H1 (cell line): ENCODE results near the gene MASP1. TPM values are rescaled to one million over a fixed set of nuclear protein-coding genes. Genes with fewer than 3 reads are reported as not detected.

Experiments used
- CTCF ChIA-PET: fragments of 300-600 bp; sonication (Branson Sonifier 250); formaldehyde crosslinking; loops from one replicate; lab custom pipeline; 2021; ENCODE audit not compliant: partially characterized antibody; lab: Charles Lee
- POLR2A ChIA-PET: fragments of 300-600 bp; sonication (Branson Sonifier 250); formaldehyde crosslinking; loops from one replicate; lab custom pipeline; 2021; ENCODE audit warnings: inconsistent platforms; ENCODE audit not compliant: partially characterized antibody; lab: Charles Lee
- DNase-seq, 2 experiments: peaks; one replicate each; pipeline versions ENCODE4 v3.0.0 to v3.0.0-alpha.2; 2010 to 2022; ENCODE audit warnings: low spot score in 2 of 2, low read depth in 1 of 2, mixed read lengths in 1 of 2
- FAIRE-seq: peaks from 2 replicates; lab custom pipeline; 2011; peaks lifted over from hg19 to GRCh38; lab: Jason Lieb, UNC
- H2AFZ ChIP-seq: 2 replicates; pipeline ENCODE4 v1.8.1; 2012; ENCODE audit warnings: low read length, inconsistent platforms
- H2AK5ac ChIP-seq: 2 replicates; pipeline ENCODE4 v1.6.1; 2013; ENCODE audit warnings: low read depth, low read length
- H2BK120ac ChIP-seq: replicated peaks from 2 replicates; pipeline ENCODE3; 2013; ENCODE audit warnings: low read depth, low read length, inconsistent platforms
- H2BK12ac ChIP-seq: 2 replicates; pipeline ENCODE4 v1.6.1; 2013; ENCODE audit warnings: low read depth, low read length
- H2BK15ac ChIP-seq: 2 replicates; pipeline ENCODE4 v1.6.1; 2013; ENCODE audit warnings: low read length
- H2BK20ac ChIP-seq: 2 replicates; pipeline ENCODE4 v1.6.1; 2013; ENCODE audit warnings: low read length
- H2BK5ac ChIP-seq: 2 replicates; pipeline ENCODE4 v1.6.1; 2013; ENCODE audit warnings: low read depth, low read length
- H3K14ac ChIP-seq: 2 replicates; pipeline ENCODE4 v1.6.1; 2013; ENCODE audit warnings: inconsistent platforms; ENCODE audit not compliant: insufficient read length
- H3K18ac ChIP-seq: 2 replicates; pipeline ENCODE4 v1.6.1; 2013; ENCODE audit warnings: low read length; ENCODE audit errors: extremely low read depth
- H3K23ac ChIP-seq: 2 replicates; pipeline ENCODE4 v1.6.1; 2013; ENCODE audit warnings: inconsistent platforms; ENCODE audit not compliant: insufficient read length
- H3K23me2 ChIP-seq: 2 replicates; pipeline ENCODE4 v1.6.1; 2013; ENCODE audit warnings: low read depth, low read length
- H3K27ac ChIP-seq: 2 replicates; pipeline ENCODE4 v1.6.1; 2011; ENCODE audit warnings: low read depth, low read length, inconsistent platforms
- H3K27me3 ChIP-seq, 4 experiments: replicated peaks in 1 of 4; 1 replicate in 1 of 4; 2 replicates in 3 of 4; pipeline versions ENCODE4 v1.6.1 to v1.8.1; 2011 to 2013; ENCODE audit warnings: low read length in 3 of 4, mild to moderate bottlenecking in 3 of 4, inconsistent platforms in 2 of 4, mixed read lengths in 2 of 4, moderate library complexity in 1 of 4; ENCODE audit not compliant: control insufficient read depth in 3 of 4, insufficient read depth in 3 of 4; ENCODE audit errors: extremely low read depth in 1 of 4
- H3K36me3 ChIP-seq, 4 experiments: 2 replicates each; pipeline versions ENCODE4 v1.6.1 to v1.8.1; 2011 to 2013; ENCODE audit warnings: mild to moderate bottlenecking in 4 of 4, low read length in 3 of 4, moderate library complexity in 2 of 4, control low read depth in 1 of 4, inconsistent platforms in 1 of 4; ENCODE audit not compliant: insufficient read depth in 4 of 4, control insufficient read depth in 2 of 4
- H3K4ac ChIP-seq: replicated peaks from 2 replicates; pipeline ENCODE3; 2013; ENCODE audit warnings: low read length, low read depth, mixed read lengths, inconsistent platforms; ENCODE audit not compliant: insufficient read length
- H3K4me1 ChIP-seq, 4 experiments: replicated peaks in 1 of 4; 1 replicate in 1 of 4; 2 replicates in 3 of 4; pipeline versions ENCODE4 v1.6.1 to v1.8.1; 2011 to 2013; ENCODE audit warnings: low read length in 3 of 4, inconsistent platforms in 2 of 4, mixed read lengths in 1 of 4; ENCODE audit not compliant: insufficient read depth in 4 of 4, control insufficient read depth in 3 of 4
- H3K4me2 ChIP-seq, 2 experiments: 2 replicates each; pipeline versions ENCODE4 v1.6.1 to v1.8.1; 2011 to 2013; ENCODE audit warnings: low read depth in 2 of 2, low read length in 2 of 2, control low read depth in 1 of 2, inconsistent platforms in 1 of 2, mild to moderate bottlenecking in 1 of 2; ENCODE audit not compliant: insufficient read depth in 1 of 2
- H3K4me3 ChIP-seq, 4 experiments: fragments of 200-600, 300-600 bp in 1 of 4; sonication (generic), shearing (Covaris generic), sonication (Bioruptor Twin) in 1 of 4; 2 replicates each; pipeline versions ENCODE4 v1.5.1 to v1.8.1; 2011 to 2016; ENCODE audit warnings: low read length in 4 of 4, low read depth in 3 of 4, control low read depth in 2 of 4, inconsistent platforms in 2 of 4, mild to moderate bottlenecking in 2 of 4, mixed read lengths in 1 of 4, moderate library complexity in 1 of 4; ENCODE audit not compliant: insufficient read depth in 2 of 4; ENCODE audit errors: extremely low read depth in 1 of 4
- H3K56ac ChIP-seq: replicated peaks from 2 replicates; pipeline ENCODE3; 2013; ENCODE audit warnings: low read depth, mild to moderate bottlenecking, mixed read lengths, low read length, inconsistent platforms; ENCODE audit not compliant: insufficient read length
- H3K79me1 ChIP-seq: 2 replicates; pipeline ENCODE4 v1.6.1; 2013; ENCODE audit warnings: low read depth, low read length, control low read depth
- H3K79me2 ChIP-seq, 2 experiments: 2 replicates each; pipeline versions ENCODE4 v1.6.1 to v1.8.1; 2012 to 2013; ENCODE audit warnings: low read length in 2 of 2, mild to moderate bottlenecking in 2 of 2, inconsistent platforms in 1 of 2; ENCODE audit not compliant: insufficient read depth in 2 of 2, control insufficient read depth in 1 of 2
- H3K9ac ChIP-seq, 4 experiments: replicated peaks in 1 of 4; 1 replicate in 1 of 4; 2 replicates in 3 of 4; pipeline versions ENCODE4 v1.6.1 to v1.8.1; 2011 to 2013; ENCODE audit warnings: low read depth in 3 of 4, low read length in 3 of 4, control low read depth in 2 of 4, mild to moderate bottlenecking in 2 of 4, moderate library complexity in 2 of 4, inconsistent platforms in 1 of 4; ENCODE audit errors: extremely low read depth in 1 of 4
- H3K9me3 ChIP-seq, 2 experiments: 2 replicates each; pipeline versions ENCODE4 v1.6.1 to v1.8.1; 2012 to 2013; ENCODE audit warnings: mild to moderate bottlenecking in 2 of 2, moderate library complexity in 2 of 2, control low read depth in 1 of 2, inconsistent platforms in 1 of 2, low read depth in 1 of 2, low read length in 1 of 2, mixed read lengths in 1 of 2; ENCODE audit not compliant: insufficient read depth in 2 of 2
- H4K20me1 ChIP-seq, 2 experiments: replicated peaks in 1 of 2; 2 replicates each; pipeline versions ENCODE3 to v1.8.1; 2011 to 2013; ENCODE audit warnings: inconsistent platforms in 2 of 2, low read length in 2 of 2, mild to moderate bottlenecking in 1 of 2; ENCODE audit not compliant: insufficient read depth in 2 of 2, control insufficient read depth in 1 of 2
- H4K5ac ChIP-seq: 2 replicates; pipeline ENCODE4 v1.6.1; 2013; ENCODE audit warnings: low read length, low read depth, mixed read lengths, inconsistent platforms; ENCODE audit not compliant: insufficient read length
- H4K8ac ChIP-seq: 2 replicates; pipeline ENCODE4 v1.8.0; 2013; ENCODE audit warnings: mild to moderate bottlenecking, moderate library complexity, low read length, inconsistent platforms; ENCODE audit not compliant: insufficient read depth; ENCODE audit errors: extremely low read depth
- H4K91ac ChIP-seq: replicated peaks from 2 replicates; pipeline ENCODE3; 2013; ENCODE audit warnings: low read length, mixed read lengths, inconsistent platforms; ENCODE audit not compliant: insufficient read length
- BACH1 ChIP-seq: IDR thresholded peaks from 2 replicates; pipeline ENCODE4 v1.6.1; 2012; ENCODE audit warnings: low read length, improper control_type of control experiment
- POLR2AphosphoS5 ChIP-seq: IDR thresholded peaks from 2 replicates; pipeline ENCODE4 v1.6.1; 2011; ENCODE audit warnings: low read depth, low read length
- RFX5 ChIP-seq: IDR thresholded peaks from 2 replicates; pipeline ENCODE4 v1.6.1; 2011; ENCODE audit warnings: low read depth, low read length, improper control_type of control experiment, borderline replicate concordance
- SP2 ChIP-seq: IDR thresholded peaks from 2 replicates; pipeline ENCODE4 v1.6.1; 2012; ENCODE audit warnings: mild to moderate bottlenecking, low read length, inconsistent platforms
- SRF ChIP-seq: IDR thresholded peaks from 2 replicates; pipeline ENCODE4 v1.6.1; 2011; ENCODE audit warnings: mild to moderate bottlenecking, low read depth, low read length, moderate library complexity
- WGBS, 2 experiments: shearing (Covaris generic) in 1 of 2; methylation state at CpG; one replicate each; pipeline versions ENCODE4 v1.1.6 to v1.1.7; 2013 to 2015; ENCODE audit warnings: low lambda C conversion rate in 2 of 2, mixed read lengths in 2 of 2, inconsistent platforms in 1 of 2, low coverage in 1 of 2, missing lambda C conversion rate in 1 of 2; ENCODE audit not compliant: insufficient replicate concordance in 2 of 2, insufficient coverage in 1 of 2, insufficient read length in 1 of 2; ENCODE audit errors: extremely low coverage in 1 of 2, missing lambda C conversion rate in 1 of 2; 5-methylcytosine and 5-hydroxymethylcytosine counted together
- polyA plus RNA-seq, 7 experiments: library from polyadenylated mRNA; depleted of rRNA in 3 of 7; stranded (reverse) in 5 of 7; unstranded in 2 of 7; fragments of >200 nt in 5 of 7; fragments of 200-250 nt in 2 of 7; gene quantifications; 1 replicate in 5 of 7; 2 replicates in 1 of 7; 4 replicates in 1 of 7; pipeline versions ENCODE4 v1.2.1 to v1.2.3, GENCODE V29; 2011 to 2013; ENCODE audit warnings: missing spikeins in 2 of 7, mixed read lengths in 2 of 7
- total RNA-seq: library from RNA; stranded (reverse); fragmentation: NEBNext Ultra II Directional; extraction: Animal tissue kit (Norgen Biotek cat#: 25700); gene quantifications from 2 replicates; pipeline ENCODE4 v1.2.1, GENCODE V29; 2021

MASP1 gene
- total and polyA plus RNA-seq, 2 of the 8 experiments (the other 6 are each of a cell fraction or from before 2014, with no cell fraction given): 2.7 to 3.5 TPM

- CTCF ChIA-PET: interaction anchor here (0.7 to 2.7 kb wide), 10 partner anchors 12 to 392 kb away, joined by 3 to 13 read pairs (median 4); no protein-coding TSS in a partner anchor
- TF ChIP-seq RFX5 (no peak), SP2 (no peak), SRF (no peak), POLR2AphosphoS5 (no peak), BACH1 (no peak)
- H3K18ac ChIP-seq: no peak overlapping the region
Measured at GRCh38 chr3:187288131-187288854, 3.2 kb downstream of the MASP1 start.

More at GRCh38 chr3:187288131-187288854, 3.2 kb downstream of the MASP1 start:
- Histone ChIP-seq H3K4me2 (no peak overlapping the region), H3K23me2 (peaks cover 9% of the 10 kb centered on the region), H3K4ac (no peak overlapping the region), H4K8ac (no peak overlapping the region), H2BK20ac (0 out of 2 replicates have a peak overlapping the region, but pooled peaks have one; percentile 53), H4K20me1 (no peaks in the 10 kb centered on the region), H2BK12ac (no peak overlapping the region), H2BK15ac (no peak overlapping the region), H3K27me3 (peaks cover 0 to 3% (median 0%) of the 10 kb centered on the region in 4 experiments; a peak in 3 of 7 replicates), H4K91ac (no peak overlapping the region), H3K36me3 (no peaks in the 10 kb centered on the region; a peak in 1 of 8 replicates), H3K79me1 (no peaks in the 10 kb centered on the region), H3K56ac (no peak overlapping the region), H3K4me1 (peaks cover 2 to 16% (median 10%) of the 10 kb centered on the region in 4 experiments; a peak in 6 of 7 replicates), H3K4me3 (no peak overlapping the region), H2AFZ (no peak overlapping the region), H3K9ac (no peak overlapping the region), H3K14ac (no peak overlapping the region), H3K79me2 (no peaks in the 10 kb centered on the region), H4K5ac (no peak overlapping the region), H2AK5ac (no peak overlapping the region), H3K23ac (no peak overlapping the region), H3K27ac (no peak overlapping the region), H3K9me3 (no peaks in the 10 kb centered on the region), H2BK5ac (no peak overlapping the region), H2BK120ac (no peak overlapping the region)
- POLR2A ChIA-PET: interaction anchor here (1.3 to 1.7 kb wide), 2 partner anchors 13 to 118 kb away, joined by 3 to 6 read pairs; no protein-coding TSS in a partner anchor
- whole genome bisulfite sequencing, 2 experiments: 84% methylated on average over 8 of the region's 8 CpGs; no CpG with 5 or more reads in 1 of the 2 experiments
- no peak for DNase-seq
- FAIRE-seq: no peak
